Measurements from ENCODE around the gene EML6. TPM values are rescaled to one million over a fixed set of nuclear protein-coding genes. Genes with fewer than 3 reads are reported as not detected.

Gene EML6
- total RNA-seq, 1 experiment from 2014 or later: 15.7 TPM

DNA sequence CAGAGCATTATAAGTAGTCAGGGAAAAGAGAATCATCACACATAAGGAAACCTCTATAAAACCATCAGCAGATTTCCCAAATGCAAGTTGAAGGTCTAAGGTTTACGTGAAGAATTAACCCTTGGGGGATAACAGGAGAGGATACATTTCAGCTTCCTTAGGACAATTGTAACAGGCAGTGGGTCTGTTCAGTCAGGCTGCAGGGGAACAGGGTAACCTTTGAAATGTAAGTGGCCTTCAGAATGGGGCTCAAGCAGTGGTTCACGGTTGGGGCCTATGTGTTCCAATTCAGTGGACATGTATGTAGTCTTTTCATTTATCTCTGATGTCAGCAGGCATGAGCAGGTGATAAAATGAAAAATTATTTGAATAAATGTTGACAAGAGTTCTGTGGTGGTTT, 139.3 kb downstream of the EML6 start:
- H2AFZ ChIP-seq (ENCODE audit: low read length): no peak overlapping the region
- no peaks in the 10 kb centered on the region for H3K9me2 ChIP-seq (replicated peaks; ENCODE audit: low read length)
- BruUV-seq (replicated peaks): no TSS peak
- DNase-seq (no peak), ATAC-seq (no peak)
- no peak overlapping the region for H3K9ac ChIP-seq (ENCODE audit: low read length)
- ChIA-PET CTCF (no interaction called here), POLR2A (ENCODE audit: unreplicated experiment) (no interaction called here)
- H3K36me3 ChIP-seq (ENCODE audit: low read depth, low read length): no peaks in the 10 kb centered on the region
- H3F3A ChIP-seq (ENCODE audit: low read length, unreplicated experiment): no peaks in the 10 kb centered on the region
- H3K4me3 ChIP-seq (ENCODE audit: low read length): no peak overlapping the region
- no peaks in the 10 kb centered on the region for H3K27me3 ChIP-seq (ENCODE audit: low read length)
- no peaks in the 10 kb centered on the region for H3K79me2 ChIP-seq (ENCODE audit: low read length)
- H3K4me2 ChIP-seq (ENCODE audit: low read length): no peak overlapping the region
- intact Hi-C loops (cut with micrococcal nuclease): no loop called here
- H3K27ac ChIP-seq (ENCODE audit: low read length): no peak overlapping the region
- no peak for TF ChIP-seq EZH2 (IDR thresholded peaks at IDR 0.05; ENCODE audit: low read length, unreplicated experiment)
- no peak for TF ChIP-seq EZH2phosphoT487 (IDR thresholded peaks at IDR 0.05; ENCODE audit: borderline replicate concordance, low read length)
- TF ChIP-seq, protein P1, sequence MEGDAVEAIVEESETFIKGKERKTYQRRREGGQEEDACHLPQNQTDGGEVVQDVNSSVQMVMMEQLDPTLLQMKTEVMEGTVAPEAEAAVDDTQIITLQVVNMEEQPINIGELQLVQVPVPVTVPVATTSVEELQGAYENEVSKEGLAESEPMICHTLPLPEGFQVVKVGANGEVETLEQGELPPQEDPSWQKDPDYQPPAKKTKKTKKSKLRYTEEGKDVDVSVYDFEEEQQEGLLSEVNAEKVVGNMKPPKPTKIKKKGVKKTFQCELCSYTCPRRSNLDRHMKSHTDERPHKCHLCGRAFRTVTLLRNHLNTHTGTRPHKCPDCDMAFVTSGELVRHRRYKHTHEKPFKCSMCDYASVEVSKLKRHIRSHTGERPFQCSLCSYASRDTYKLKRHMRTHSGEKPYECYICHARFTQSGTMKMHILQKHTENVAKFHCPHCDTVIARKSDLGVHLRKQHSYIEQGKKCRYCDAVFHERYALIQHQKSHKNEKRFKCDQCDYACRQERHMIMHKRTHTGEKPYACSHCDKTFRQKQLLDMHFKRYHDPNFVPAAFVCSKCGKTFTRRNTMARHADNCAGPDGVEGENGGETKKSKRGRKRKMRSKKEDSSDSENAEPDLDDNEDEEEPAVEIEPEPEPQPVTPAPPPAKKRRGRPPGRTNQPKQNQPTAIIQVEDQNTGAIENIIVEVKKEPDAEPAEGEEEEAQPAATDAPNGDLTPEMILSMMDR (conservative IDR thresholded peaks at IDR 0.05; ENCODE audit: low read depth, low read length): no peak
- H4K20me1 ChIP-seq (ENCODE audit: low read length): no peaks in the 10 kb centered on the region
- no peaks in the 10 kb centered on the region for H3K9me3 ChIP-seq (ENCODE audit: low read length)
- no peaks in the 10 kb centered on the region for H3K4me1 ChIP-seq (ENCODE audit: insufficient read depth, low read length)

- DNase-seq (no peak), ATAC-seq (no peak)
- H3K4me2 ChIP-seq (ENCODE audit: low read length): no peak overlapping the region
- intact Hi-C loops (cut with micrococcal nuclease): no loop called here
- H3K4me1 ChIP-seq (ENCODE audit: insufficient read depth, low read length): no peaks in the 10 kb centered on the region
- TF ChIP-seq, protein P1 (conservative IDR thresholded peaks at IDR 0.05; ENCODE audit: low read depth, low read length): no peak
- TF ChIP-seq EZH2phosphoT487 (IDR thresholded peaks at IDR 0.05; ENCODE audit: borderline replicate concordance, low read length) (no peak), EZH2 (IDR thresholded peaks at IDR 0.05; ENCODE audit: low read length, unreplicated experiment) (no peak)
- no peaks in the 10 kb centered on the region for H4K20me1 ChIP-seq (ENCODE audit: low read length)
- CTCF ChIA-PET: no interaction called here
- no peak overlapping the region for H3K9ac ChIP-seq (ENCODE audit: low read length)
- POLR2A ChIA-PET (ENCODE audit: unreplicated experiment): no interaction called here
- H3F3A ChIP-seq (ENCODE audit: low read length, unreplicated experiment): no peaks in the 10 kb centered on the region
- H3K9me3 ChIP-seq (ENCODE audit: low read length): no peaks in the 10 kb centered on the region
- no peak overlapping the region for H3K4me3 ChIP-seq (ENCODE audit: low read length)
- no TSS peak for BruUV-seq (replicated peaks)
- no peak overlapping the region for H3K27ac ChIP-seq (ENCODE audit: low read length)
- H3K79me2 ChIP-seq (ENCODE audit: low read length): no peaks in the 10 kb centered on the region
- no peaks in the 10 kb centered on the region for H3K27me3 ChIP-seq (ENCODE audit: low read length)
- H3K36me3 ChIP-seq (ENCODE audit: low read depth, low read length): no peaks in the 10 kb centered on the region
- H2AFZ ChIP-seq (ENCODE audit: low read length): no peak overlapping the region
- no peaks in the 10 kb centered on the region for H3K9me2 ChIP-seq (replicated peaks; ENCODE audit: low read length)
Observed at GRCh38 chr2:54863660-54864059, 140.2 kb downstream of the EML6 start.

DNA sequence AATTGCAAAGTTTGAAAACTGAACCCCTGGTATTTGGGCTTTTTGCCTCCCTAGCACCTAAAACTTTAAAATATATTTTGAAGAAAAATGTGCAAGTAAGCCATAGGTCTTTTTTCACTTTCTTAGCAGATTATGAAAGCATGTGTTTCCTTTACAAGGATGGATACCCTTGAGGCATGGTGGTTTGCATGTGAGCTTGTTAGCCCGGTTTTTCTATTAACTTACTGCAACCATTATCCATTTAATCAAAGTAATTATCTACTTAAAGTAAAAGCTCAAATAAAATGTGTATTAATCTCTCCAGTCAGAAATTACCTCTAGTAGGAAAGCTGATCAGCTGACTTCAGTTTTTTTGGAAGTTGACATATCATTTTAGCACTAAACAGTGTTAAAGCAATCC, 140.6 kb downstream of the EML6 start:
- TF ChIP-seq EZH2 (IDR thresholded peaks at IDR 0.05; ENCODE audit: low read length, unreplicated experiment): no peak
- no peak for TF ChIP-seq EZH2phosphoT487 (IDR thresholded peaks at IDR 0.05; ENCODE audit: borderline replicate concordance, low read length)
- TF ChIP-seq, protein P1 (conservative IDR thresholded peaks at IDR 0.05; ENCODE audit: low read depth, low read length): no peak
- Histone ChIP-seq H3K4me2 (ENCODE audit: low read length) (no peak overlapping the region), H3K9ac (ENCODE audit: low read length) (no peak overlapping the region), H3K36me3 (ENCODE audit: low read depth, low read length) (no peaks in the 10 kb centered on the region), H3K4me1 (ENCODE audit: insufficient read depth, low read length) (no peaks in the 10 kb centered on the region), H3K79me2 (ENCODE audit: low read length) (no peaks in the 10 kb centered on the region), H2AFZ (ENCODE audit: low read length) (no peak overlapping the region), H3K4me3 (ENCODE audit: low read length) (no peak overlapping the region), H3K27me3 (ENCODE audit: low read length) (no peaks in the 10 kb centered on the region), H3K9me2 (replicated peaks; ENCODE audit: low read length) (no peaks in the 10 kb centered on the region), H3K27ac (ENCODE audit: low read length) (no peak overlapping the region), H3F3A (ENCODE audit: low read length, unreplicated experiment) (no peaks in the 10 kb centered on the region), H3K9me3 (ENCODE audit: low read length) (no peaks in the 10 kb centered on the region), H4K20me1 (ENCODE audit: low read length) (no peaks in the 10 kb centered on the region)
- ChIA-PET CTCF (no interaction called here), POLR2A (ENCODE audit: unreplicated experiment) (interaction anchor here (0.6 kb wide), 1 partner anchor 391 kb away, joined by 18 read pairs; no protein-coding TSS in a partner anchor)
- ATAC-seq: no peak
- no peak for DNase-seq
- intact Hi-C loops (cut with micrococcal nuclease): no loop called here
- BruUV-seq (replicated peaks): no TSS peak
